Liver (tissue), 9 donors: ENCODE measurements around the gene GPR89B. TPM values are rescaled to one million over a fixed set of nuclear protein-coding genes. Genes with fewer than 3 reads are reported as not detected.

Source experiments
- DNase-seq: peaks from one replicate; pipeline ENCODE4 v3.0.0-alpha.2; 2017; ENCODE audit warnings: low spot score
- H3K27ac ChIP-seq, 2 donors: one replicate each; pipeline ENCODE4 v1.7.0; 2013; ENCODE audit warnings: inconsistent platforms in 2 of 2, low read length in 2 of 2, control low read depth in 1 of 2, low read depth in 1 of 2, mild to moderate bottlenecking in 1 of 2
- H3K27me3 ChIP-seq, 4 donors: one replicate each; pipeline versions ENCODE4 v1.6.1 to v1.7.0; 2013; ENCODE audit warnings: low read length in 3 of 4, inconsistent platforms in 1 of 4, mild to moderate bottlenecking in 1 of 4, moderate library complexity in 1 of 4; ENCODE audit not compliant: control insufficient read depth in 4 of 4, insufficient read depth in 4 of 4
- H3K36me3 ChIP-seq, 4 donors: one replicate each; pipeline versions ENCODE4 v1.6.1 to v1.7.0; 2013; ENCODE audit warnings: low read length in 3 of 4, mild to moderate bottlenecking in 3 of 4, low read depth in 1 of 4, moderate library complexity in 1 of 4; ENCODE audit not compliant: control insufficient read depth in 4 of 4, insufficient read depth in 3 of 4
- H3K4me1 ChIP-seq, 4 donors: one replicate each; pipeline versions ENCODE4 v1.6.1 to v1.7.0; 2013; ENCODE audit warnings: low read length in 3 of 4, mild to moderate bottlenecking in 3 of 4, moderate library complexity in 1 of 4; ENCODE audit not compliant: control insufficient read depth in 4 of 4, insufficient read depth in 4 of 4
- H3K4me3 ChIP-seq, 3 donors: one replicate each; pipeline versions ENCODE4 v1.6.1 to v1.7.0; 2013; ENCODE audit warnings: low read length in 3 of 3, control low read depth in 1 of 3, low read depth in 1 of 3, mild to moderate bottlenecking in 1 of 3
- H3K9ac ChIP-seq, 2 donors: one replicate each; pipeline ENCODE4 v1.7.0; 2013; ENCODE audit warnings: low read length in 2 of 2, mild to moderate bottlenecking in 2 of 2, moderate library complexity in 2 of 2, control low read depth in 1 of 2, low read depth in 1 of 2
- H3K9me3 ChIP-seq, 4 donors: one replicate each; pipeline versions ENCODE4 v1.6.1 to v1.7.0; 2013; ENCODE audit warnings: low read length in 3 of 4; ENCODE audit not compliant: control insufficient read depth in 4 of 4
- EGR1 ChIP-seq, 2 donors: IDR thresholded peaks; 2 replicates each; pipeline ENCODE4 v1.6.1; 2016 to 2018; ENCODE audit warnings: antibody characterized with exemption in 2 of 2, low read depth in 2 of 2
- FOXA1 ChIP-seq: IDR thresholded peaks from 2 replicates; pipeline ENCODE4 v1.6.1; 2016; ENCODE audit warnings: antibody characterized with exemption
- FOXA2 ChIP-seq: IDR thresholded peaks from 2 replicates; pipeline ENCODE4 v1.6.1; 2016; ENCODE audit warnings: antibody characterized with exemption
- GABPA ChIP-seq, 2 donors: IDR thresholded peaks in 1 of 2; conservative IDR thresholded peaks in 1 of 2; 2 replicates each; pipeline ENCODE4 v1.6.1; 2016; ENCODE audit warnings: antibody characterized with exemption in 2 of 2, mild to moderate bottlenecking in 1 of 2, moderate library complexity in 1 of 2
- HNF4A ChIP-seq, 2 donors: conservative IDR thresholded peaks; 2 replicates each; pipeline ENCODE4 v1.6.1; 2016; ENCODE audit warnings: antibody characterized with exemption in 2 of 2, mild to moderate bottlenecking in 2 of 2
- JUND ChIP-seq, 2 donors: IDR thresholded peaks; 2 replicates each; pipeline ENCODE4 v1.6.1; 2016; ENCODE audit warnings: antibody characterized with exemption in 2 of 2
- NR2F2 ChIP-seq: IDR thresholded peaks from 2 replicates; pipeline ENCODE4 v1.6.1; 2016; ENCODE audit warnings: antibody characterized with exemption
- RAD21 ChIP-seq, 2 donors: IDR thresholded peaks; 2 replicates each; pipeline ENCODE4 v1.6.1; 2016; ENCODE audit warnings: antibody characterized with exemption in 2 of 2, mild to moderate bottlenecking in 2 of 2
- RXRA ChIP-seq, 2 donors: IDR thresholded peaks; 2 replicates each; pipeline ENCODE4 v1.6.1; 2017 to 2018; ENCODE audit warnings: antibody characterized with exemption in 2 of 2, mild to moderate bottlenecking in 1 of 2
- SP1 ChIP-seq: IDR thresholded peaks from 2 replicates; pipeline ENCODE4 v1.6.1; 2018; ENCODE audit warnings: antibody characterized with exemption, mild to moderate bottlenecking
- YY1 ChIP-seq: IDR thresholded peaks from 2 replicates; pipeline ENCODE4 v1.6.1; 2016; ENCODE audit warnings: antibody characterized with exemption, mild to moderate bottlenecking
- WGBS: extraction: QIAGEN DNeasy Blood & Tissue Kit; methylation state at CpG from one replicate; pipeline ENCODE4 v1.1.7; 2013; 5-methylcytosine and 5-hydroxymethylcytosine counted together
- polyA plus RNA-seq, 2 donors: library from polyadenylated mRNA; stranded (reverse) in 1 of 2; unstranded in 1 of 2; fragments of 200-250 nt in 1 of 2; fragments of >200 nt in 1 of 2; fragmentation: Nextera tagmentation in 1 of 2; extraction: Ambion mirVana in 1 of 2; gene quantifications; one replicate each; pipeline versions ENCODE4 v1.2.1 to v1.2.3, GENCODE V29; 2013 to 2015
- total RNA-seq, 2 donors: library from RNA; depleted of rRNA; stranded (reverse); fragments of >200 nt; gene quantifications; one replicate each; pipeline ENCODE4 v1.2.3, GENCODE V29; 2014
- TF ChIP-seq, protein P1 (sequence below): IDR thresholded peaks from 2 replicates; pipeline ENCODE4 v1.6.1; 2016; ENCODE audit warnings: antibody characterized with exemption, mild to moderate bottlenecking
- TF ChIP-seq, protein P2 (sequence below): fragments of 150-350 bp; IDR thresholded peaks from 2 replicates; pipeline ENCODE4 v1.5.1; 2017; ENCODE audit warnings: improper control_type of control experiment, low read depth, low read length; ENCODE audit not compliant: missing input control
- TF ChIP-seq, protein P3 (sequence below): IDR thresholded peaks from 2 replicates; pipeline ENCODE4 v1.6.1; 2016; ENCODE audit warnings: antibody characterized with exemption
- TF ChIP-seq, protein P4 (sequence below): IDR thresholded peaks from 2 replicates; pipeline ENCODE4 v1.6.1; 2016; ENCODE audit warnings: antibody characterized with exemption
- donor health status: healthy.
- donor health status: healthy.
- donor health status: healthy.
- donor health status: healthy.
- donor health status: healthy.

Gene GPR89B
- total and polyA plus RNA-seq, 4 donors: 7.2 to 19.2 (median 15.6) TPM

DNA sequence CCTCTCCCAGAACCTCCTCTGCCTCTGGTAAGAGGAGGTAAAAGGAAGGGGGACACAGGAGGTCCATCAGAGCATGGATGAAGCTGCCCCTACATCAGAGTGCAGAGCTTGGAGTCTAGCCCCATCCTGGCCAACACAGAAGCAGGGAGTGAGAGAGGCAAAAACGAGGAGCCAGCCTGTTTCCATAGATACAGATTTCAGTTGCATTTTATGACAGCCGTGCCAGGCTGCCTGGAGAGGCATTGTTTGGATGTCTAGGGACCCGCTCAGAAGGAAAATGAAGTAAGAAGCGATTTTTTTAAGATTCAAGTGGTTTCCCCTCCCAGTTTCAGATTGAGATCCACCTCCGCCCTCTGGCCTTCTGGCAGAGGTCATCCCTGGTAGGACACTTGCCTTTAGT lies 37.1 kb upstream of the GPR89B start (continued):
- TF ChIP-seq, protein P1, sequence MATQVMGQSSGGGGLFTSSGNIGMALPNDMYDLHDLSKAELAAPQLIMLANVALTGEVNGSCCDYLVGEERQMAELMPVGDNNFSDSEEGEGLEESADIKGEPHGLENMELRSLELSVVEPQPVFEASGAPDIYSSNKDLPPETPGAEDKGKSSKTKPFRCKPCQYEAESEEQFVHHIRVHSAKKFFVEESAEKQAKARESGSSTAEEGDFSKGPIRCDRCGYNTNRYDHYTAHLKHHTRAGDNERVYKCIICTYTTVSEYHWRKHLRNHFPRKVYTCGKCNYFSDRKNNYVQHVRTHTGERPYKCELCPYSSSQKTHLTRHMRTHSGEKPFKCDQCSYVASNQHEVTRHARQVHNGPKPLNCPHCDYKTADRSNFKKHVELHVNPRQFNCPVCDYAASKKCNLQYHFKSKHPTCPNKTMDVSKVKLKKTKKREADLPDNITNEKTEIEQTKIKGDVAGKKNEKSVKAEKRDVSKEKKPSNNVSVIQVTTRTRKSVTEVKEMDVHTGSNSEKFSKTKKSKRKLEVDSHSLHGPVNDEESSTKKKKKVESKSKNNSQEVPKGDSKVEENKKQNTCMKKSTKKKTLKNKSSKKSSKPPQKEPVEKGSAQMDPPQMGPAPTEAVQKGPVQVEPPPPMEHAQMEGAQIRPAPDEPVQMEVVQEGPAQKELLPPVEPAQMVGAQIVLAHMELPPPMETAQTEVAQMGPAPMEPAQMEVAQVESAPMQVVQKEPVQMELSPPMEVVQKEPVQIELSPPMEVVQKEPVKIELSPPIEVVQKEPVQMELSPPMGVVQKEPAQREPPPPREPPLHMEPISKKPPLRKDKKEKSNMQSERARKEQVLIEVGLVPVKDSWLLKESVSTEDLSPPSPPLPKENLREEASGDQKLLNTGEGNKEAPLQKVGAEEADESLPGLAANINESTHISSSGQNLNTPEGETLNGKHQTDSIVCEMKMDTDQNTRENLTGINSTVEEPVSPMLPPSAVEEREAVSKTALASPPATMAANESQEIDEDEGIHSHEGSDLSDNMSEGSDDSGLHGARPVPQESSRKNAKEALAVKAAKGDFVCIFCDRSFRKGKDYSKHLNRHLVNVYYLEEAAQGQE: no peak
- TF ChIP-seq JUND (IDR thresholded peaks at IDR 0.05) (no peak), HNF4A (conservative IDR thresholded peaks at IDR 0.05) (no peak), NR2F2 (no peak), RXRA (IDR thresholded peaks at IDR 0.05) (no peak), FOXA1 (no peak), GABPA (IDR thresholded peaks at IDR 0.05 in 1 of 2, conservative IDR thresholded peaks at IDR 0.05 in 1 of 2) (no peak)

DNA sequence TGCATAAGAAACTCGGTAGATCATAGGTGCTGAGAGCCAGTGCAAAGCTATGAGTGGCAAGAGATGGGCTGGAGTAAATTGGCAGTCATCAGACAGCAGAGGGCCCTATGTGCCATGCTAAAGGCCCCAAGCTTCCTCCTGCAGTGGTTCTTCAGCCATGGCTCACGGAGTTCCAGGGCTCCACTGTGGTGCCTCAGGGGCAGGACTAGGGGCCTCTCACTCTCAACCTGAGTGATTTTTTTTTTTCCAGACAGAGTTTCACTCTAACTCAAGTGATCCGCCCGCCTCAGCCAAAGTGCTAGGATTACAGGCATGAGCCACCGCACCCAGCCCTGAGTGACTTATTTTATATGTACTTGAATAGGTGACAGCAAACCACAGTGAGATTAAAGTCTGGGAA lies 36.0 kb upstream of the GPR89B start:
- Histone ChIP-seq H3K9ac (no peak overlapping the region), H3K36me3 (no peaks in the 10 kb centered on the region), H3K27me3 (peaks cover 0 to 5% (median 0%) of the 10 kb centered on the region in 4 donors), H3K4me1 (peaks cover 0 to 4% (median 2%) of the 10 kb centered on the region in 4 donors), H3K27ac (no peak overlapping the region), H3K9me3 (no peaks in the 10 kb centered on the region), H3K4me3 (no peak overlapping the region)
- 87% methylated on average over 5 of the region's 5 CpGs for WGBS
- TF ChIP-seq, protein P2, sequence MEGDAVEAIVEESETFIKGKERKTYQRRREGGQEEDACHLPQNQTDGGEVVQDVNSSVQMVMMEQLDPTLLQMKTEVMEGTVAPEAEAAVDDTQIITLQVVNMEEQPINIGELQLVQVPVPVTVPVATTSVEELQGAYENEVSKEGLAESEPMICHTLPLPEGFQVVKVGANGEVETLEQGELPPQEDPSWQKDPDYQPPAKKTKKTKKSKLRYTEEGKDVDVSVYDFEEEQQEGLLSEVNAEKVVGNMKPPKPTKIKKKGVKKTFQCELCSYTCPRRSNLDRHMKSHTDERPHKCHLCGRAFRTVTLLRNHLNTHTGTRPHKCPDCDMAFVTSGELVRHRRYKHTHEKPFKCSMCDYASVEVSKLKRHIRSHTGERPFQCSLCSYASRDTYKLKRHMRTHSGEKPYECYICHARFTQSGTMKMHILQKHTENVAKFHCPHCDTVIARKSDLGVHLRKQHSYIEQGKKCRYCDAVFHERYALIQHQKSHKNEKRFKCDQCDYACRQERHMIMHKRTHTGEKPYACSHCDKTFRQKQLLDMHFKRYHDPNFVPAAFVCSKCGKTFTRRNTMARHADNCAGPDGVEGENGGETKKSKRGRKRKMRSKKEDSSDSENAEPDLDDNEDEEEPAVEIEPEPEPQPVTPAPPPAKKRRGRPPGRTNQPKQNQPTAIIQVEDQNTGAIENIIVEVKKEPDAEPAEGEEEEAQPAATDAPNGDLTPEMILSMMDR: no peak
- TF ChIP-seq JUND (IDR thresholded peaks at IDR 0.05) (no peak), FOXA2 (no peak), RAD21 (IDR thresholded peaks at IDR 0.05) (no peak), NR2F2 (no peak), RXRA (IDR thresholded peaks at IDR 0.05) (no peak)
- DNase-seq: no peak

DNA sequence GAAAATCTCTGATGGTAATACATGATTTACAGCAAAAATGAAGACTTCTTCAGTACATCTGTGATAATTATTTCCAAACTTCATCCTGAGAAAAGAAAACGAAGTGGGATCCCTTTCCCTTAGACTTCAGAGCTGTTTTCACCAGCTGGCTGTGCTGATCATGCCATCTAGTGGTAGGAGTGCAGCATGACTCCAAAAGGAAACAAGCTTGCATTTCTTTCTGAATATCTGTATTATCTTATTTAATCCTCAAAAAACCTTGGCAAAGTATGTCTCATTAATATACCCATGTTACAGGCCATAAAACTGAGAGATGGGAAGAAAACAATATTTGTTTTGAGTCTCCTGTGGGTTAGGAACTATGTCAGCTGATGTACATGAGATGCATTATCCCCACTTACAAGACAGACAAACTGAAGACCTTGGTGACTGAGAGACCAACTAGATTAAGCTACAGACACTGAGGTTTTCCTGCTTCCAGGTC lies 35.4 kb upstream of the GPR89B start:
- TF ChIP-seq JUND (IDR thresholded peaks at IDR 0.05) (no peak), GABPA (IDR thresholded peaks at IDR 0.05 in 1 of 2, conservative IDR thresholded peaks at IDR 0.05 in 1 of 2) (no peak), FOXA1 (no peak), SP1 (no peak), YY1 (no peak), RAD21 (IDR thresholded peaks at IDR 0.05) (peak; percentile 99), RXRA (IDR thresholded peaks at IDR 0.05) (no peak), HNF4A (conservative IDR thresholded peaks at IDR 0.05) (no peak), EGR1 (IDR thresholded peaks at IDR 0.05; ENCODE audit: low read depth in 2 of 2) (no peak), FOXA2 (no peak)
- TF ChIP-seq, protein P3, sequence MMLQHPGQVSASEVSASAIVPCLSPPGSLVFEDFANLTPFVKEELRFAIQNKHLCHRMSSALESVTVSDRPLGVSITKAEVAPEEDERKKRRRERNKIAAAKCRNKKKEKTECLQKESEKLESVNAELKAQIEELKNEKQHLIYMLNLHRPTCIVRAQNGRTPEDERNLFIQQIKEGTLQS: no peak
- TF ChIP-seq, protein P2: peak; percentile 98
- TF ChIP-seq, protein P1: no peak
- TF ChIP-seq, protein P4, sequence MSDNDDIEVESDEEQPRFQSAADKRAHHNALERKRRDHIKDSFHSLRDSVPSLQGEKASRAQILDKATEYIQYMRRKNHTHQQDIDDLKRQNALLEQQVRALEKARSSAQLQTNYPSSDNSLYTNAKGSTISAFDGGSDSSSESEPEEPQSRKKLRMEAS: no peak
- peaks cover 0 to 10% (median 7%) of the 10 kb centered on the region in 4 donors for H3K4me1 ChIP-seq
- no peaks in the 10 kb centered on the region for H3K36me3 ChIP-seq
- H3K27me3 ChIP-seq: peaks cover 0 to 5% (median 0%) of the 10 kb centered on the region in 4 donors
- H3K9me3 ChIP-seq: no peaks in the 10 kb centered on the region
- WGBS: 5% methylated on average over 1 of the region's 1 CpG
- H3K27ac ChIP-seq: no peak overlapping the region
- no peak for DNase-seq
- no peak overlapping the region for H3K9ac ChIP-seq
- H3K4me3 ChIP-seq: no peak overlapping the region
